ENCODE data around the gene SMCO3.

Gene SMCO3

DNA sequence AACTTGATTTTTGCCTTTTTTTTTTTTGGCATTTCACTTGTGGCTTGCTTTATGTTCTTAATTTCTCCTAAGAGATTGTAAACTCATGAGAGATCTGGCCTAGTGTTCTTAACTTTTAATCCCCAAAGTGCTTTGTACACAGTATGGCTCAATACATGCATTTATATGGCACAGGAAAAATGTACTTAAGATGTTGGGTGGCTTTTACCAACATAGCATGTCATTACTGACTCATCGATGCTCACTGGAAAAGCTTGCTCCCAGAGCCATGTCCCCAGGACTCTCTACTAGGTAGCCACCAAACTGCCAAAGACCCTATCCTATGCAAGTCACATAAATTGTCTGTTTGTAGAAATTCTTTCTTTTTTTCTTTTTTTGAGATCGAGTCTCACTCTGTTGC is 13.1 kb upstream of the SMCO3 start:
- no peak for DNase-seq

DNA sequence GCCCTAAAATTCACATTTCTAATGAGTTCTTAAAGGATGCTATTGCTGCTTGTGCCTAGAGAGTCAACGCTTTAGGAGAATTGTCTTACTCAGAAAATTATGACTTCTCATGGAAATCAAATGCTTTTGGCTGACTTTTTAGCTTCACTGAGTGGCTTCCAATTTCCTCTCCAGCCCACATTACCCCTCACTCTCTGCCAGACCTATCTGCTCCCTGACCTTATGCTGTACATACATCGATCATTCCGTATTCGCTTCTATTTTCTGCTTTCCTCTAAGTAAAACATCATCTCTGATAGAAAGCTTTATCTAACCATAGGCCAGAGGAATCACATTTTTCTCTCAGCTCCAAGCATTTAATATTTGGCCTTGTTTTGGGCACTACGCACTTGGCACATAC is 12.5 kb upstream of the SMCO3 start:
- no peak for DNase-seq

GRCh38 chr12:14825256-14825655 is 11.3 kb upstream of the SMCO3 start:
- DNase-seq, result no peak

- peak; percentile 17 for DNase-seq
Observed at GRCh38 chr12:14824012-14824634, 10.1 kb upstream of the SMCO3 start.

DNA sequence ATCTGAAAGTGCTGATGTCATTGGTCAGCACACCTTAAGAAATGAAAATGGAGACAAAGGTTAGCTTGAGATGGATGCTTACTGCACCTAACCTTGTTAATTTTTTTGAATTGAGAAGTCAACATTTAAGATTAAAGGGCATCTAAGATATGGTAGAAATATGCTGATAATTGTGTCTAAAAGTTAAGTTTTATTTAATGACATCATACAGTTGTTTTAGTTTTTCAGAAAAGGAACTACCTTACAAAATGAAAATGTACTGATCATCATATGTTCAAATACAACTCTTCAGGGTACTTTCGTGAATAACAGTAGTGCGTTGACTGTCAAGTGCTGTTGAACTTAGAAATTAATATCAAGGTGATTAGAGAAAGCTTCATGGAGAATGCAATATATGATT is 2.5 kb downstream of the SMCO3 start:
- no peak for DNase-seq

DNA sequence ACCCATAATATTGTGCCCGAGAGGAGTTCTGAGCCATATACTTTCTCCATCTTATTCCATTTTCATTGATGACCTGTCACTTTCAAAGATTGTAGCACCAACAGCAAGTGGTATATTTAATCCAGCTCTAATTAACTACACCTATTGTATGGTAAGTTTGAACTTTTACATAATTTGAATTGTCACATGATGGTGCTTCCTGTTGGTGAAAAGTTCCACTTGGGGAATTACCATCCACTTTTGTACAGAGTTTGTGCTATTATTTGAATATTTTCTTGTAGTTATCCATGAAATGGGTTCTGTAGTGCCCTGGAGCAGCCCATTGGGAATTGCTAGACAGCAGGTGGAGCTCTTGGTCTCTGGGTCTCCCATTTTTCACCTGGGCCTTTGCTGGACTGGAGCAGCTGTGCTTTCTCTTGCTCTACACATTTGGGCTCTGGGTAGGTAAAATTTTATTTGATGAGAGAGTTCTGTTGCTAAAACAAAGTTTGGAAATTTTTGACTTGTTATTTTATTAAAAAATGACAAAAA is 3.0 kb downstream of the SMCO3 start:
- DNase-seq, result peak; percentile 28

DNA sequence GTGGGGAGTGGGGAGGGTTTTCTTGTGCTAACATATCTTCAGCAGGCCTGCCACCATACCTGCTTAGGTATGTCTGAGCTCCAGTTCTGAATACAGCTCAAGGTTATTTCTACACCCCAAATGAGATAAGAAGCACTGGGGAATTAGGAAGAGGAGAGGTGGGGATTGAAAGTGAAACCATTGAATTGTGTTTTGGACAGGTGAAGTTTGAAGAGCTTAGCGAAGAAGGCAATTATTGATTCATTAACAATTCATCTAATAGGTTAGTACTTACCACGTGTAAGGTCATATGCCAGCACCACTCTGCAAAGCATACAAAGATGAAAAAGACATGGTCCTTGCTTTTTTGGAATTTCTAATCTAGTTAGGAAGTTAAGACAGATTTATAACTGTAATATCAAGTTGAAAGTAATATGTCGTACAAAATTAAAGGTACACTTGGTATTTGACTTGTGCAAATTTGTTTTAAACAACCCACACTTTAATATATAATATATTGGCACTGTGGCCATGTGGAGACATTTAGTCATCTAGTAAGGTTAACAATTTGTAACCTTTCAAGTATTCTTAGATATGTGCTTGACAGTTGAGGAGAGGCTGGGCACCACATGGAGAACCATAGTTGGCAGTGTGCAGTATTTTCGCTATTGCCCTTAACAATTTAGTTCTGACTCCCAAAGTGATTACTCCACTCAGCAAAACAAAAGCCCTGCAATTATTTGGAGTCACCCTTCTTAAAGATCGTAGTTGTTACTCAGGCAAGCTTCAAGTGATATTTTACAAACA is 3.6 kb downstream of the SMCO3 start:
- no peak for DNase-seq

DNA sequence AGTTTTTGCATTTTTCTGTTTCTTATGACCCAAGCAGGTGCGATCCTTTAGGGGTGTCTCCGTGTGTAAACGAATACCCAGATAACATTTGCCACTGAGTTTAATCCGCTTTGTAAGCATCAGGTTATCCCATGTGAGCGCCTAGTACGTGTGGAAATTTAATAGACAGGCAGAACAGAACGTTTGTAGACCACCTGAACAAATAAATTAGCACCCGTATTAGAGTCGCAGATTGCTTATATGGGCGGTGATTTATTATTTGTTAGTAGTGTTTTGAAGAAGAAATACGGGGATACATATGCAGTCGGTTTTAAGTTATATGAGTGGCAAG is 10.2 kb downstream of the SMCO3 start:
- DNase-seq, result no peak

DNA sequence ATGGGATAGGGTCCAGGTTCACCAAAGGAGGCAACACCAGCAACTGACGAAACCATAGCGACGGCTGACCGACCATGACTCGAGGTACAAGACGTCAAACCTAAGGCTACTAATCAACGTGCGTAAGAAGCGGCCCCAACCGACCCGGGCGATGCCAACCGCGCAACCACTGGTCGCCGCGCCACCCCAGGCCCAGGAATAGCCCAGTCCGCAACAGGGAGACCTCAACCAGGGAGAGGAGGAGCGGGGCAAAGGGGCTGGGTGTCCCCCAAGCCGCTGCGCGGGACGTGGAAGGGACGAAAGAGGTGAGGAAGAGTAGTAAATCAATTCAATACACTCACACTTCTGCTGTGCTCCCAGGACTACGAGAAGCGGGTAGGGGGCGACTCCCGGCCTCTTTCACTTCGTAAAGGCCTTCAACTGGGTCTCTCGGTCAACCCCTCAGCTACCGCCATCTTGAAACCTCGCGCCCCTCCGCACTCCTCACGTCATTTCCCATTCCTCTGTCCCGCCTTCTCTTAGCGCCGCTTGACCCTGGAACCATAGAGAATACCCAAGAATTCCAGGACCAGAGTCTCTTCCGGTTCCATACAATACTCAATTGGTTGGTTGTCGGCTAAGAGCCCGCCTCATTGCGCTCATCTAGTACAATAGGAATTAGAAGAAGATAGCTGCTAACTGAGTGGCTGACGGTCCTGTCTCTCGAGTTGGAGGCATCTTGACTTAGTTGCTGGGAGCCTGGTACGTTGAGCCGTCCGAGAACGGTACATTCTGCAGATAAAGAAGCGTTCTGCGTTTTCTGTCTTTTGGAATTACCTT is 10.8 kb downstream of the SMCO3 start, which contains the start of the genes C12orf60 and WBP11:
Gene C12orf60 (plus strand): TSS at position 660 of the 819 bp plus-strand sequence. CDS start 19,266 bp downstream, outside the sequence.
Gene WBP11 (minus strand): TSS at position 468 of the 819 bp plus-strand sequence. CDS start 2,095 bp downstream, outside the sequence.
- DNase-seq, result peak; percentile 99

- DNase-seq, result no peak
Observed at GRCh38 chr12:14802721-14803010, 11.3 kb downstream of the SMCO3 start.

- no peak for DNase-seq
Observed at GRCh38 chr12:14802247-14802646, 11.7 kb downstream of the SMCO3 start.

GRCh38 chr12:14795028-14795448 is 18.9 kb downstream of the SMCO3 start:
- no peak for DNase-seq

- no peak for DNase-seq
Observed at GRCh38 chr12:14785568-14785967, 28.4 kb downstream of the SMCO3 start.

DNA sequence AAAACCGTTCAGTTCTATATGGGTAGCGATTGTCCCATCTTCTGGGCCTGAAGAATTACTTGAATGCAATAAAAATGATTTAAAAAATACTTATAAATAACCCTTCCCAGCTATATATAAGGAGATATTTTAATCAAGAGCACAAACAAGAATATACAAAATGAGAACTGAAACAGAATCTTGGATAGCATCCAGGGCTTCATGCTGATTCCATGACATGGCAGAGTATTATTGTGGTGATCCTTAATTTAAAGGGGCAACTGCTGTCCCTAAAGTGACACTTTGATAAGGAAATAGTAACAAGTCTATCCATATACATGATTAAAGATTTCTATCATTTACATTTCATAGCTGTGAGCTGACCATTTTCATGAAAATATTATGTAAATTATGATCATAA is 29.5 kb downstream of the SMCO3 start:
- no peak for DNase-seq

DNA sequence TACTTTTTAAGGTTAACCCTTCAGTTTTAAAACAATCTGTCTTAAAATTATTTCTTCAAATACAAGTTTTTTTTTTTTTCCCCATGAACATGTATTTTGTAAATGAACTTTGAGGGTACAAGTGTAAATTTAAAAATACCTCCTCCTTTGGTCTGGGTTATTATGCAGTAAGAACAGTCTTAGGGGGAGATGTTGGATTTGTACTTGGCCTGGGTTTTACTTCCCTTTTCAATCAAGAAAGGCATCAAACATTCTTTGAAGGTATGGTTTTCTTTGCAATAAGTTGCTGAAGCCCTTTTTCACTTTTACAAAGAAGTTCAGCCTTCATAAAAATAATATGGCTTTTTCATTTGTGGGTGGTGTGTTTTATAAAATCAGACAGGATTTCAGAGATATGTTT is 31.2 kb downstream of the SMCO3 start:
- no peak for DNase-seq

- DNase-seq, result no peak
Observed at GRCh38 chr12:14781563-14781962, 32.4 kb downstream of the SMCO3 start.

DNA sequence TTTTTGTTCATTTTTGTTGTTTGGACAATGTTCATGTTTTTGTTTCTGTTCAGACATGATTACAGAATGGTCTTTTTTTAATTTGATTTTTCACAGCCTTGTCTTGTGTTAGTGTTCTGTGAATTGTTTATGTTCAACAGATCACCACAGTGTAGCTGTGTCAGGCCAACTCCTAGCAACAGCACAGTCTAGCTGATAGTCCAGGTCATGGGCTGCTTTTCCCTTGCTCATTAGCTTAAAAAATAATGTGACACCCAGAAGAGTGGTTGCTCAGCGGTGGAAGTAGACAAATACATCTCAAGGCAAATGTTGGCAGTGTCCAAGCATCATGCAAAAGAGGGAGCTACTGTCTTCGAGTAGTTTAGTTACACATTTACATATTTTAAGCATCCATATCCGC is 33.1 kb downstream of the SMCO3 start:
- DNase-seq, result no peak

DNA sequence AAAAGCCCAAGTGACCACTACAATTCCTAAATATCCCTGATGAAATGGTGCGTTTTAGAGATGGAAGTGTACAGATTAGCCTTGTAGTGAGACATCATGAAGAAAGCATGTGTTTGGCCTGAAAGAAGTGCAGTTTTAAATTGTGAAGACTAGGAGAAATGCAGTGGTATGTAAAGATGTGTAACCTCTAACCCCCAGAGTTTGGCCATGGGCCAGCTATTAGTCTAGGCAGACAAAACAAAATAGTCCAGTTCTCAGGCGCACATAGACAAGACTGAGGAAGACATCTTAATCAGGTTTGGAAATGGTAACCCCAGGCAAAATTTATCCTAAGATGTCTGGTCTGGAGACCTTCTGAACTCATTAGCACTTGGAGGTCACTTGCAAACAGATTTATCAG is 34.1 kb downstream of the SMCO3 start:
- no peak for DNase-seq

DNA sequence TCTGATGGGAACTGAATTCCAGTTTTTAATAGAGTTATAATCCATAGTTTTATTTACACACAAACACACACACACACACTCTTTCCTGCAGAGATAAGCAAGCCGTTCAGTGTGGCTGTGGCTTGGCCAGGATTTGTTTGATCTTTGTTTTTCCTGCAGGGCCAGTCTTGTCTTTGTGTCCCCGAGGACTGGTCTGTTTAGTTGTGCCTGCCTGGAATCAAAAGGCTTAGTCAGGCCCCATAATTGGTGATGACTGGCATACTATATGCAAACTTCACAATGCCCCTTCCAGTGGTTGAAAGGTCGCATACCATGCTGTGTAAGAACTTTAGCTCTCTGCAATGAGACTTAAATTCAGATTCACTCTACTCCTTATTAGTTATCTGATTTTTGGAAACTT is 36.7 kb downstream of the SMCO3 start:
- peak; percentile 36 for DNase-seq

DNA sequence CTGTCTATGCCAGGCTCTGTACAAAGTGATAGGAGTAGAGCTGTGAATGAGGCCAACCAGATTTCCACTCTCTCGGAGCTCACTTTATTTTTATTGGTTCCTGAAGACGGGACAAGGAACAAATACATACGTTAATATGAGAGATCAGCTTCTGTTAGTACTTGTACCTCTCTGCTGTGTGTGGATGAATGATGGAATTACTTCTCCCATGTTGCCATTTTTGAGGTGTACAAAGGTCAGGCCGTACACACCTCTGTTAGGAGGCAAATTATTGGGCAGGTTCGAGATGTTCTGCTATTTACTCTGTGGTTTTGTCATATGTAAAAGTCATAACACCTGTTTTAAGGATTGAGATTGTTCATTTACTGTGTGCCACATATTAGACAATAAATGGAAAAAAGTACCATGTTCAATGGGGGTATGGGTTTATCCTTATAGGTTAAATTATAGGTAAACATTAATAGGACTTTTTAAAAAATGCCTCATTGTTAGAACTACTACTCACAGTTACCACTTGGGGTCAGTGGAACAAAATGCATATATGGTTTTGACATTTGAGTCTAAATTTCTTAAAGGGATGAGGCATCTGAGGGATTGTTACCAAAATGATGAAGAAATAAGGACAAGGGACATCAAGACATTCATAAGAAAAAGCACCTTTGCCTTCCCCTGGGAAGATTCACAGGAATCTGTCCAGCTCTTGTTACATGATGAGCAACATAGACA is 37.6 kb downstream of the SMCO3 start:
- peak; percentile 13 for DNase-seq

DNA sequence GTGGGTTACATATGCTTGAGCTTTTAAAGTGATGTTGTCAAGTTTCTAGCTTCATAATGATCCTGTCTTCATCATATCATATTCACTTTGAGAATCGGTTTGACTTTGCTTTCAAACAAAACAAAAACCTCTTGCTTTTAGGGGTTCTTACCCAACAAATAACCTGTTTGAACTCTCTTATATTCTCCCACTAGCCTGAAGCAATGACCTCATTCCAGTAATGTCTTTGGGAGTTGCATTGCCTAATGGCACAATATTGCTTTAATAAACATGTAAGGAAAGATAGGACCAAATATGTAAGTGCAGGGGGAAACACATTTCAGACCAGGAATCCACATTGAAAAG is 38.4 kb downstream of the SMCO3 start:
- peak; percentile 65 for DNase-seq

GRCh38 chr12:14774906-14775635 is 38.9 kb downstream of the SMCO3 start:
- peak; percentile 62 for DNase-seq
